Esophagus muscularis mucosa (tissue), 4 donors: ENCODE data around the gene IFT27. TPM values are rescaled to one million over a fixed set of nuclear protein-coding genes. Genes with fewer than 3 reads are reported as not detected.

ENCODE experiments used
- DNase-seq: peaks from one replicate; pipeline ENCODE4 v3.0.0-alpha.2; 2017; ENCODE audit errors: extremely low spot score
- H3K27ac ChIP-seq, 4 donors: fragments of 200-600 bp; sonication (generic); replicated peaks in 1 of 4; 1 replicate in 3 of 4; 2 replicates in 1 of 4; pipeline ENCODE4 v1.5.1; 2016 to 2019; ENCODE audit warnings: mild to moderate bottlenecking in 1 of 4
- H3K27me3 ChIP-seq, 4 donors: fragments of 200-600 bp; sonication (generic); one replicate each; pipeline versions ENCODE4 v1.5.1 to v1.6.0; 2016 to 2019
- H3K36me3 ChIP-seq, 4 donors: fragments of 200-600 bp; sonication (generic); one replicate each; pipeline ENCODE4 v1.5.1; 2016 to 2019
- H3K4me1 ChIP-seq, 4 donors: fragments of 200-600 bp; sonication (generic); one replicate each; pipeline ENCODE4 v1.5.1; 2016 to 2019
- H3K4me3 ChIP-seq, 4 donors: fragments of 200-600 bp; sonication (generic); 1 replicate in 2 of 4; 2 replicates in 2 of 4; pipeline ENCODE4 v1.5.1; 2016 to 2019; ENCODE audit warnings: mild to moderate bottlenecking in 4 of 4, moderate library complexity in 1 of 4
- H3K9me3 ChIP-seq, 4 donors: fragments of 200-600 bp; sonication (generic); 1 replicate in 3 of 4; 2 replicates in 1 of 4; pipeline ENCODE4 v1.5.1; 2016 to 2019
- EP300 ChIP-seq: sonication (generic); formaldehyde crosslinking; IDR thresholded peaks from one replicate; pipeline ENCODE4 v1.6.1; 2017; ENCODE audit warnings: antibody characterized with exemption
- POLR2A ChIP-seq: fragments of 450-650 bp; IDR thresholded peaks from one replicate; pipeline ENCODE4 v1.6.1; 2017; ENCODE audit warnings: antibody characterized with exemption, moderate library complexity, mild to moderate bottlenecking, low read depth
- POLR2AphosphoS5 ChIP-seq, 2 donors: sonication (generic); formaldehyde crosslinking; IDR thresholded peaks; one replicate each; pipeline ENCODE4 v1.6.1; 2017; ENCODE audit warnings: antibody characterized with exemption in 2 of 2
- WGBS: methylation state at CpG from one replicate; pipeline ENCODE4 v1.1.5; 2018; 5-methylcytosine and 5-hydroxymethylcytosine counted together
- intact Hi-C: fragments of 100-400 bp; cut with DNase I; formaldehyde crosslinking; loops from one replicate; pipeline ENCODE4 v1.15.1; 2023
- total RNA-seq, 4 donors: library from RNA; depleted of rRNA; stranded (reverse); fragments of >200 nt; gene quantifications; one replicate each; pipeline versions ENCODE4 v1.1.0 to v1.2.1, GENCODE V29; 2016
- TF ChIP-seq, protein P1 (sequence below), 3 experiments: fragments of 200-600 bp in 2 of 3; fragments of 450-650 bp in 1 of 3; sonication (generic) in 2 of 3; IDR thresholded peaks; one replicate each; pipeline ENCODE4 v1.5.1; 2017 to 2019; ENCODE audit warnings: antibody characterized with exemption in 3 of 3, mild to moderate bottlenecking in 2 of 3, moderate library complexity in 1 of 3

IFT27 gene
- total RNA-seq, 4 donors from 2014 or later: 15.2 to 24.1 (median 17.0) TPM

GRCh38 chr22:36743011-36743410, 32.9 kb downstream of the IFT27 start:
- DNase-seq: no peak
- whole genome bisulfite sequencing: 90% methylated on average over 2 of the region's 4 CpGs
- Histone ChIP-seq H3K4me1 (no peaks in the 10 kb centered on the region), H3K9me3 (peaks cover 0 to 14% (median 9%) of the 10 kb centered on the region in 4 donors), H3K36me3 (no peaks in the 10 kb centered on the region), H3K27me3 (peaks cover 0 to 60% (median 5%) of the 10 kb centered on the region in 4 donors), H3K4me3 (no peak overlapping the region), H3K27ac (no peak overlapping the region)
- intact Hi-C loops: no loop called here
- no peak for TF ChIP-seq EP300
- TF ChIP-seq POLR2A: no peak
- TF ChIP-seq, protein P1, sequence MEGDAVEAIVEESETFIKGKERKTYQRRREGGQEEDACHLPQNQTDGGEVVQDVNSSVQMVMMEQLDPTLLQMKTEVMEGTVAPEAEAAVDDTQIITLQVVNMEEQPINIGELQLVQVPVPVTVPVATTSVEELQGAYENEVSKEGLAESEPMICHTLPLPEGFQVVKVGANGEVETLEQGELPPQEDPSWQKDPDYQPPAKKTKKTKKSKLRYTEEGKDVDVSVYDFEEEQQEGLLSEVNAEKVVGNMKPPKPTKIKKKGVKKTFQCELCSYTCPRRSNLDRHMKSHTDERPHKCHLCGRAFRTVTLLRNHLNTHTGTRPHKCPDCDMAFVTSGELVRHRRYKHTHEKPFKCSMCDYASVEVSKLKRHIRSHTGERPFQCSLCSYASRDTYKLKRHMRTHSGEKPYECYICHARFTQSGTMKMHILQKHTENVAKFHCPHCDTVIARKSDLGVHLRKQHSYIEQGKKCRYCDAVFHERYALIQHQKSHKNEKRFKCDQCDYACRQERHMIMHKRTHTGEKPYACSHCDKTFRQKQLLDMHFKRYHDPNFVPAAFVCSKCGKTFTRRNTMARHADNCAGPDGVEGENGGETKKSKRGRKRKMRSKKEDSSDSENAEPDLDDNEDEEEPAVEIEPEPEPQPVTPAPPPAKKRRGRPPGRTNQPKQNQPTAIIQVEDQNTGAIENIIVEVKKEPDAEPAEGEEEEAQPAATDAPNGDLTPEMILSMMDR (IDR thresholded peaks at IDR 0.05): no peak
- TF ChIP-seq POLR2AphosphoS5 (IDR thresholded peaks at IDR 0.05): no peak

GRCh38 chr22:36741968-36742367, 34.0 kb downstream of the IFT27 start:
- 43% methylated on average over 6 of the region's 6 CpGs for WGBS
- H3K36me3 ChIP-seq: no peaks in the 10 kb centered on the region
- no peak overlapping the region for H3K27ac ChIP-seq
- no peak overlapping the region for H3K4me3 ChIP-seq
- DNase-seq: no peak
- H3K27me3 ChIP-seq: peaks cover 0 to 68% (median 5%) of the 10 kb centered on the region in 4 donors
- intact Hi-C loops: no loop called here
- H3K9me3 ChIP-seq: peaks cover 0 to 14% (median 9%) of the 10 kb centered on the region in 4 donors
- TF ChIP-seq EP300 (no peak), POLR2AphosphoS5 (IDR thresholded peaks at IDR 0.05) (no peak), POLR2A (no peak)
- TF ChIP-seq, protein P1 (IDR thresholded peaks at IDR 0.05): no peak
- H3K4me1 ChIP-seq: no peaks in the 10 kb centered on the region

GRCh38 chr22:36741204-36741793, 34.6 kb downstream of the IFT27 start:
- intact Hi-C loops: no loop called here
- no peak for DNase-seq
- H3K9me3 ChIP-seq: peaks cover 0 to 14% (median 9%) of the 10 kb centered on the region in 4 donors
- H3K36me3 ChIP-seq: no peaks in the 10 kb centered on the region
- TF ChIP-seq, protein P1 (IDR thresholded peaks at IDR 0.05): no peak
- TF ChIP-seq POLR2AphosphoS5 (IDR thresholded peaks at IDR 0.05) (no peak), POLR2A (no peak), EP300 (no peak)
- H3K27me3 ChIP-seq: peaks cover 0 to 67% (median 5%) of the 10 kb centered on the region in 4 donors
- H3K4me3 ChIP-seq: no peak overlapping the region
- no peak overlapping the region for H3K27ac ChIP-seq
- 81% methylated on average over 8 of the region's 8 CpGs for WGBS
- H3K4me1 ChIP-seq: no peaks in the 10 kb centered on the region

DNA sequence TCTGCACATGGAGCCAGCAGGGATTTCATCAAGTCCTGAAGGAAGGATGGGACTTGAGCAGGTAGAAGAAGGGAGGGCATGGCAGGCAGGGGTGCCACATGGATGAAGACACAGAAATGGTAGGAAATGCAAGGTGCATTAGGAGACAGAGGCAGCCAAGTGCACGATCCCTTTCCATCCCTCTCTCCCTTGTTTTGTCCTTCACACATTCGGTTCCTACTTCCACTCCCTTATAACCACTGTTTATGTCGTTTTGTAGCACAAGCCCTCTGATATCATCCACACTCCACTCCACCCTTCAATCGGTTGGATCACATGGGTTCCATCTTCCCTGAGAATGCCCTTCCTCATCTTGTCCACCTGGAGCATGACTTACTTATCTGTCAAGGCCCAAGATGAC, 35.2 kb downstream of the IFT27 start:
- Histone ChIP-seq H3K36me3 (no peaks in the 10 kb centered on the region), H3K4me3 (no peak overlapping the region), H3K27ac (no peak overlapping the region), H3K9me3 (peaks cover 0 to 14% (median 9%) of the 10 kb centered on the region in 4 donors), H3K27me3 (peaks cover 0 to 67% (median 3%) of the 10 kb centered on the region in 4 donors), H3K4me1 (no peaks in the 10 kb centered on the region)
- intact Hi-C loops: no loop called here
- no peak for DNase-seq
- 78% methylated on average over 4 of the region's 4 CpGs for WGBS
- TF ChIP-seq, protein P1 (IDR thresholded peaks at IDR 0.05): no peak
- TF ChIP-seq POLR2A (no peak), POLR2AphosphoS5 (IDR thresholded peaks at IDR 0.05) (no peak), EP300 (no peak)
